Dedifferentiated amniotic fluid mesenchymal stem cell (primary cell): Measurements from ENCODE around the gene HYDIN.

ENCODE experiments used
- DNase-seq: peaks from one replicate; pipeline ENCODE4 v3.0.0-alpha.2; 2016; ENCODE audit errors: extremely low spot score

The HYDIN gene

DNA sequence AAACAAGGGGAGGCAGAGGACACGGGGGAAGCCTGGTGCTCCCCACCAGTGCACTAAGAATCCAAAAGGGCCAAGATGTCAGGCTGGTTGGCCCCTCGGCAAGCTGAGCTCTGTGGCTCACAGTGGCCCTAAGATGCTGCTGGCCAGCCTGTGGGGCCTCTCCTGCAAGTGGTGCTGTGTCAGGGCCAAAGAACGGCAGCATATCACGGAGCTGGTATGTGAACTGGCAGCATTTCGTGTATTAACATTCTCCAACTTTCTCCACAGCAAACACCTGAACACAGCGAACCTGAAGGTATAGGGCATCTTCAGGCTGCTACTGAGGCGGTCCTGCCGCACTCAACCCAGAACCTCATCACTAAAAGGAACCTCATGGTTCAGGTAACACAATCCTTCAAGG is 464.3 kb downstream of the HYDIN start:
- no peak for DNase-seq

DNA sequence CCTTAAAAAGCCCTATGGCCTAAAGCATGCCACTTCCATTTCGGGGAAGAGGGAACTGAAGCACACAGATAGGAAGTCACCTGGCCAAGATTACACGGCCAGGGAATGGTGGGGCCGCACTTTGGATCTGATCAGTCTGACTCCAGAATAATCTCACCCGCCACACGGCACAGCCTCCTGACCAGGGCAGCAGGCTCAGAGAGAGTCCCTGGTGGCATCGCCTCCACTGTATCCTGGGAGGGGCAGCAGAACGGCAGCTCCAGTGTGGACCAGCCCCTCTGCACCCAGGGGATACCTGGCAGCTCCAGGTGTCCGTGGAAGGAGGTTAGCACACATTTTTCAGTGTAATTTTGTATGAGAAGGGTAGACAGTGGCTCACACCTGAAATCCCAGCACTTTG is 465.0 kb downstream of the HYDIN start:
- DNase-seq = no peak

DNA sequence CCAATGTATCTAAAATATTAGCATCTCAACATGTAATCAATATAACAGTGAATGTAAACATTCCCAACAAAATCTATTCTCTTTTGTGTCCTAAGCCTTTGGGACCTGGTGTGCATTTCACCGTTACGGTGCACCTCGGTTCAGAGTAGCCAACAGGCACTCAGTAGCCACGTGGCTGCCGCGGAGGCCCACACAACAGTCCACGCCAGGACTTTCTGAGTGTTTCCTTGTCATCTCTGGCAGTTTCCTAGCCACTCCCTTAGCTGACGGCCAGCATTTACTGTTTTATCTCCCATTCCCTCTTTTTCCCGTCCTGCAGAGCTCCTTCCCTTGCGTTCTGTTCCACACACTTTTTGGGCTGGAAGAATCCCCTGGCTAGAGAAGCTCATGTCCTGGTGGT is 465.9 kb downstream of the HYDIN start:
- no peak for DNase-seq

DNA sequence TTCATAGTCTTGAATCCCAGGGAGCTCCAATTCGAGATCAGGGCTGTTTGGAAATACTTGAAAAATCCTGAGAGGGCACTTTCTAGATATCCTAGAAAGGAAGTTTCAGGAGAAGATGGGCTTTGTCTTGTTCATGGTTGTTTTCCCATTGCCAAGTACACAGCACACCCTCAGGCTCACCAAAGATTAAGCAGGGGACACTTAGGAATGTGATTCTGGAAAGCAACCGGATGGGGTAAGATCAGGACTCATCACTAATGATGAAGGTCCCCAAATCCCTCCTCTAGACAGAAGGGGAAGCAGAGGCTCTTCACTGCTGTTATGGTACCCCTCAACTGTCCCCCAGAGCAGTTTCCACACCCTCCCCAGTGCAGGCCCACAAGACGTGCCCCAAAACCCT is 470.3 kb downstream of the HYDIN start:
- no peak for DNase-seq

DNA sequence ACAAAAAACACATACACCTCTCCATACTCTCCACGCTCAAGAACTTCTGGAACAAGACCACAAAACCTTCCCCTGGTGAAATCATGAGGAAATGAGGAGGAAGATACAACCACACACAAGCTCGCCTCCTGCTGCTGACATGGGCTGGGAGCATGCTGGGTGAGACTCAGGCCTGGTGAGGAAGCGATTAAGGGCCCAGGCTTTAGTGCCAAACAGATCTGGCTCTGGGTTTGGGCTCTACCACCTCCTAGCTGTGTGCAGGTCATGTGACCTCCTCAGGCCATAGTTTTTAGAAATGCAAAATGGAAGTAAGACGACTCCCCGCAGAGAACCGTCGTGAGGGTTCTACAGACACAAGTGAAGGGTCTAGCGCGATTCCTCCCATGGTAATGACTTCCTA is 470.9 kb downstream of the HYDIN start:
- DNase-seq = no peak

DNA sequence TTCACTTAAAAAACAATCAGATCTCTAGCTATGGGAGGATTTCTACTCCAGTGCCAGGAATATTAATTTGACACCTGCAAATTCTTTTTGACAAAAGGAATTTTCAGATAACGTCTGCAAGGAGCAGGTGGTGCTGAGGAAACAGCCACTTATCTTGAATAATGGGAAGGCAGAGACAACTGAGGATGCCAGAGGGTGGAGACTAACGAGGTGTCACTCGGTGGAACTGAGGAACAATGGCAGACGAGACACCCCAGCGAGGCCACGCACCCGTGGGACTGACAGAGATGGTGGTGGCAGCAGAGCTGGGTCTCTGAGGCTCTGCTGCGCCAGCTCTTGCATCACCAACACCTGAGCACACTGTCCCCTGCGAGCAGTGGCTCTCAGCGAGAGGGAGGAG is 471.7 kb downstream of the HYDIN start:
- DNase-seq = no peak
